NCI-H2107 treated with DMSO at 0.1 percent for 48 hours (cell line): Measurements from ENCODE around the gene ANAPC13.

Experiments used
- DNase-seq: peaks from one replicate; lab custom pipeline; 2025; ENCODE audit not compliant: unreplicated experiment; lab: John Stamatoyannopoulos, UW

ANAPC13 gene

DNA sequence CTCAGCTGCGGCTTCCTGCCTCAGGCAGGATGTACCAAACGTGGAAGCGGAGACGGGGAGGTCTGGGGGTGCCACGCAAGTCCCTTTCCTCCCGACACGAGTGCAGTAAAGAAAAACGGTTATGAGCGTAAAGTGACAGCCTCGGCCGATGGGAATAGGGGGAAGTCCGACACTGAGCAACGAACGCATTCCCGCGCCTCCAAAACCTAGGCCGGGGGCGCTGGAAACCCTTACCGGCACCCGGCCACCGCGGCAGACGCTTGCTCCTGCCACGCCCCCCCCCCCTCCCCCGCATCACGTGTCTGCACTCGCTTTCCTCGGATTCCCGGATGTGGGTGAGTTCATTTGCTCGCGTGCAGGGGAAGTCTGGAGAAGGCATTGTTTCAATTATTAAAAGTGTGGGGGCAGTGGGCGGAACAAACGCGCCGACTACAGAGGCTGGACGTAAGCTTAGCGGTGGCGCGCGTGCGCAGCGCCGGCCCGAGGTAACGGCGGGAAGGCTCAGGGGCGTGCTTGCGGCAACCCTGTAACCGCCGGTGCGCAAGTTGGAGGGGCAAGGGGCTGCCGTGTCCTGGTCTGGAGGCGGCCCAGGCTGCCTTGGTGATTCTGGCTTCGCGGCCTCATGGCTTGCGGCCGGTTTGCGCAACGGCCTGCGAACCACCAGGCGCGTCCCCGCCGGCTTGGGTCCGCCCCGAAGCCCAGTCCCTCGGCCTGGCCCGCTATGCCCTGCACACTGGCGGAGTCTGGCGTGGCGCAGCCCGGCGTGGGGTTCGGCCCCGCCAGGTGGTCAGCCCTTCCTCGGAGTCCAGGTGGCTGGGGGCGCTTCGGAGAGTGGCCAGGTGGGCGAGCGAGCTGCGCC lies at the start of gene ANAPC13, which contains the start of gene CEP63:
Gene ANAPC13 (minus strand): TSS at position 268 of the 859 bp plus-strand sequence. CDS start 3,081 bp downstream, outside the sequence.
Gene CEP63 (plus strand): TSS at position 340 of the 859 bp plus-strand sequence. CDS start 9,264 bp downstream, outside the sequence.
- DNase-seq = peak; percentile 97

DNA sequence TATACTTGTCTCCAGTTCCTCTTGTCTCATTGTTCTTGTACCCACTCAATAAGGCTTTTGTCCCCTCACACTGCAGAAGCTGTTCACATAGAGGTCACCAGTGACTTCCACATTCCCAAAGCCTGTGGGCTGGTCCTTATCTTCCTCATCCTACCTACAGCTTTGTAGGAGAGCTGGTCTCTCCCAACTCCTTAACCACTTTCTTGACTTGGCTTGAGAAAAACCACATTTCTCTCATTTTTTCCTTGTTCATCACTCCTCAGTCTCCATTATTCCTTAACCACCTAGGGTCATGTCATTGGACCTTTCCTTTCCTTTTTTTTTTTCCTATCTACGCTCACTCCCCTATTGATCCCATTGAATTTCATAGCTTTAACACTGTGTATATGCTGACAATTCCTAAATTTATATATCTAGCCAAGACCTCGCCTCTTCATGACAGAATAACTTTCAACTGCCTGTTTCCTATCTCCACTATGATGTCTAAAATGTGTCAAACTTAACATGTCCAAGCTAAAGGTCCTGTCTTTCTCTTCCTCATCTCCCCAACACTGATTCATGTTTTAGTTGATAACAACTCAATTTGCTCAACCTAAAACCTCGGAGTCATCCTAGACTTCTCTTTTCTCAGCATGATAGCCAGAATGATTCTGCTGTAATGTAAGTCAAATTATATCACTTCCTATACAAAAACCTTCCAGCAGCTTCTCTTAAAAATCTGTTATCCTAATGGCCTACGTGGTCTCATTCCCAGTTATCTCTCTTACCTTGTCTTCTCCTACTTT lies 49.6 kb upstream of the ANAPC13 start:
- no peak for DNase-seq

DNA sequence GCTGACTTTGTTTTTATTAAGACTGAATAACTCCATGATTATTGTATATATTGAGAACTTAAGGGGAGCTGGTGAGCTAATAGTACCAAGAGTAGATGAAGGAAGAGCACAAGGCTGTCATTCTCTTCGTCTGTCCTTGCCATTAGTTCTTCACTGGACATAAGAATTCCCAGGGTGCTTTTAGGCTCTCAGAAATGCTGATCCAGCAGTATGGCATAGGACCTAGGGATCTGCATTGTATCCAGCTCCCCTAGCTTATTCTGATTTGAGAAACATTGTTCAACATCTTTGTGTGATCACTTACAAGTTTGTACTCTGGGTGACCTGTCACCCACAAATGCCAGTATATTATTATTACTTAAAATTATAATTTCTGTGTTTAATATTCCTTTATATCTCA lies 47.7 kb upstream of the ANAPC13 start:
- no peak for DNase-seq

DNA sequence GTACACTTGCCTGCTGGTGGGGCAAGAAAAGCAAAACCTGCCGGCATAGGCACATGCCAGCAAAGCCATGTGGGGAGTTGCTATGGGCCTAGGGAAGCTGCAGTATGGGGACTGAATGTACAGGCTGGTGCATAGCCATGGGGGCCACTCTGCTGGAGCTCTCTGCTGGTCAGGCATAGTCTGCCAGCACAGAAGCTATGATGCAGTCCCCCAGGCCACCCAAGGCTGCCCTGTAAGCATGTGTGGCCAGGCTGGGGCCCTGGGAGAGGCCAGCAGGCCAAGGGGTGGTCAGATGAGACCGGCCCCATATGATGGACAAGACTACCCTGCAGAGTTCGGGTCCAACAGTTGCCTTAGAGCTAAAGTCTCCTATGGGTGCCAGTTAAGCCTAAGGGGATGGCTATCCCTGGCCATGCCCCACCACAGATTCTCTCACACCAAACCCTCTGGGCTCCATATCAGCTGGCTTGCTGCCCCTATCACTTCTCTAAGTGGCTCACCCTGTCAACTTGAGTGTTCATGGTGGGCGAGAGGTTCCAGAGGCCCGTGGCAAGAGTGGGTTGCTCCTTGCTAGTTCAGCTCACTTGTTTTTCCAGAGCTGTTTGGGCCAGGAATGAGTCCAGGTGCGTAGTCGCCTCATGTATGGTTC lies 41.9 kb upstream of the ANAPC13 start:
- no peak for DNase-seq

GRCh38 chr3:134527037-134527436 lies 41.3 kb upstream of the ANAPC13 start:
- no peak for DNase-seq

DNA sequence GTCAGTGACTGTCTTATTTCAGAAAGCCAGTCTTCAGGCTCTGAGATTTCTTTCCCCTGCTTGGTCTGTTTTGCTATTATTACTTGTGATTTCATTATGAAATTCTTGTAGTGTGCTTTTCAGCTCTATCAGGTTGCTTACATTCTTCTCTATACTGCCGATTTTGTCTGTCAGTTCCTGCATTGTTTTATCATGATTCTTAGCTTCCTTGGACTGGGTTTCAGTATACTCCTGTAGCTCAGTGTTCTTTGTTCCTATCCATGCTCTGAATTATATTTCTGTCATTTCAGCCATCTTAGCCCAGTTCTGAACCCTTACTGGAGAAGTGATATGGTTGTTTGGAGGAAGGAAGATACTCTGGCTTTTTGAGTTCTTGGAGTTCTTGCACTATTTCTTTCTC lies 40.5 kb upstream of the ANAPC13 start:
- no peak for DNase-seq

DNA sequence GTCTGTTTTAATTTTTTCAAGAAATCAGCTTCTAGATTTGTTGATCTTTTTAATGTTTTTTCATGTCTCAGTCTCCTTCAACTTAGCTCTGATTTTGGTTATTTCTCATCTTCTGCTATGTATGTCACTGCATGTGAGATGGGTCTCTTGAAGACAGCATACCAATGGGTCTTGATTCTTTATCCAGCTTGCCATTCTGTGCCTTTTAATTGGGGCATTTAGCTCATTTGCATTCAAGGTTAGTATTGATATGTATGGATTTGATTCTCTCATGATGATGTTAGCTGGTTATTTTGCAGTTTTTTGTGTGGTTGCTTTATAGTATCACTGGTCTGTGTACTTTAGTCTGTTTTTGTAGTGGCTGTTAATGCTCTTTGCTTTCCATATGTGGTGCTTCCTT lies 39.5 kb upstream of the ANAPC13 start:
- no peak for DNase-seq

- DNase-seq = no peak
Measured at GRCh38 chr3:134522541-134522940, 36.8 kb upstream of the ANAPC13 start.

GRCh38 chr3:134517791-134518190 lies 32.0 kb upstream of the ANAPC13 start:
- no peak for DNase-seq

GRCh38 chr3:134516905-134517304 lies 31.1 kb upstream of the ANAPC13 start:
- no peak for DNase-seq

GRCh38 chr3:134511500-134511899 lies 25.7 kb upstream of the ANAPC13 start:
- DNase-seq = no peak

DNA sequence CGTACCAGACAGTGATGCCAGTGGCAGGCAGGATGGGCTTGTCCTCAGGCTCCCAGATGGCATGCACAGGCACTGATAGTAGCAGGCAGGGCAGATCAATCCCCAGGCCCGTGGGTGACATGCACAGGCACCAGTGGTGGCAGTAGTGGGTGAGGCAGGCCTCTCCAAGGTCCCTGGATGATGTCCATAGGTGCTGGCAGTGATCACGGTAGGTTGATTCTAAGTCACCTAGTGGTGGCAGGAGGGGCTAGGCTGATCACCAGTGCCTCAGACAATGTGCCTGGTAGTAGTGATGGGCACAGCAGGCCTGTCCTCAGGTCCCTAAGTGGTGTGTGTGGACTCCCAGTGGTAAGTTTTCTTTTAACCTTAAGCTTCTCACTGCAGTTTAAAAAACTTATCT lies 19.7 kb upstream of the ANAPC13 start:
- DNase-seq = no peak

DNA sequence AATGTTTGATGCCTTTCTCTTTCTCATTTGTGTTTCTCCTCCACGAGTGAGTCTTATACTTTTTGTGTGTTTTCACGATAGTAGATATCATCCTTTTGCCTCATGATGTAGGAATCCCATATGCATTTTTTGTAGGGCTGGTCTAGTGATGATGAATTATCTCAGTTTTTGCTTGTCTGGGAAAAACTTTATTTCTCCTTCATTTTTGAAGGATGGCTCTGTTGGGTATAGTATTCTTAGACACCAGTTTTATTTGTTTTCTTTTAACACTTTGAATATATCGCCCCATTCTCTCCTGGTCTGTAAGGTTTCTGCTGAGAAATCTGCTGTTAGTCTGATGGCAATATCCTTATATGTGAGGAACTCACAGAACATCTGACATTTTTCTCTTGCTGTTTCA lies 18.3 kb upstream of the ANAPC13 start:
- DNase-seq = no peak

DNA sequence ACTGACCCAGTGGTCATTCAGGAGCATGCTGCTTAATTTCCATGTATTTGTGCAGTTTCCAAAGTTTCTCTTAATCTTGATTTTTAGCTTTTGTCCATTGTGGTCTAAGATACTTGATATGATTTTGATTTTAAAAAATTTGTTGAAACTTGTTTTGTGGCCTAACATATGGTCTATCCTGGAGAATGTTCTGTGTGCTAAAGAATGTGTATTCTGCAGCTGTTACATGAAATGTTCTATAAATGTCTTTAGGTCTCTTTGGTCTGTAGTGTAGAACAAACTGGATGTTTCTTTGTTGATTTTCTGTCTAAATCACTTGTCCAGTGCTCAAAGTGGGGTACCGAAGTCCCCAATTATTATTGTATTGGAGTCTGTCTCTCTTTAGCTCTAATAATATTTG lies 17.5 kb upstream of the ANAPC13 start:
- no peak for DNase-seq

DNA sequence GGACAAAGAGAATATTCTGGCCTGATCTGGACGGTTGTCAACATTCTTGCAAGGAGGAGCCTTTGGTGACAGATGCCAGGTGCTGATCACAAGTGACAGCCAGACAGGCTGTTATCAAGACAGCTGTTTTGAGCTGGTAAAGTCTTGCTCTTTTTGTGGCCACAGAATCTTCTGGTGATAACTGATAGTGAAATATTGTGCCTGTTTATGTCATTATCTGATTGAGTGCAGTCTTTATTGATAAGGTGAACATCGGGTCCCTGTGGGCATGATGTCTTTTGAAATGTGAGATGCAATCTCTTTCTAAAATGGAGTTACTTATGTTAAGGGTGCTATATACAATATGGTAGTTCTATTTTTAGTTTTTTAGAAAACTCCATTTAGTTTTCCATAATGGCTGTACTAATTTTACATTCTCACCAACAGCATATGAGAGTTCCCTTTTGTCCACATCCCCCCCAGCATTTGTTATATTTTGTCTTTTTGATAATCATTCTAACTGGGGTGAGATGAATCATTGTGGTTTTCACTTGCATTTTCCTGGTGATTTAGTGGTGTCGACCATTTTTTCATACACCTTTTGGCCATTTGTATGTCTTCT lies 10.8 kb upstream of the ANAPC13 start:
- DNase-seq = no peak

DNA sequence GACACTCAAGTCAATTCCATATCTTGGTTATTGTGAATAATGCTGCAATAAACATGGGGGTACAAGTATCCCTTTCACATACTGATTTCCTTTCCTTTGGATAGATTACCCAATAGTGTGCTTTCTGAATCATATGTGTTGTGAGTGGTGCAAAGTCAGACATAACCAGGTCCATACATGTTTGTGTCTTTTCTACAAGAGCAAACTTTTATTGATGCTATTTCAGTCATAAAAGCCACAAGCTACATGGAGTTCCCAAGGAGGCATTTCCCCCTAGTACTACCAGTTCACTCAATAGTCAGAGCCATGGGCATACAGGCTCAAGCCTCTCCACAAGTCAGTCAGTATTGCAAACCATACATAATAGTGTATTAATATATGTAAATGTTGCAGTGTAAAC lies 10.2 kb upstream of the ANAPC13 start:
- DNase-seq = no peak

GRCh38 chr3:134494495-134494894 lies 8.7 kb upstream of the ANAPC13 start:
- no peak for DNase-seq

DNA sequence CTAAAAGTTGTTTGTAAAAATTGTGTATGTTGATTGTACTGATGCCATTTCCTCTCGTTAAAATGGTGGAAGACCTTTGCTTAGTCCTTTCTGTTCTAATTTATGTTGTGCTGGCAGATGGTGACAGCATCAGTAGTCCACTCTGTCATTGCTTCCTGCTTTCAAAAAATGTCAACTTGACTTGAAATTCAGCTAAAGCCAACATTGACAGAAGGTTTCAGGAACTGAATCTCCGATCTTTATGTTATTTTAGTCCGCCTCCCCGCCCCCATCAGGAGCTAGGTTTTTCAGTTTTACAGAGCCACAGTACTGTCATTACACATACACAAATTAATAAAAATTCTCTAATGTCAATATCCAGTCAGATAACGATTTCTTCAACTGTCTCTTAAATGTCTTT lies 1.6 kb upstream of the ANAPC13 start:
- DNase-seq = no peak

- peak; percentile 49 for DNase-seq
Measured at GRCh38 chr3:134486577-134487041, 824 bp upstream of the ANAPC13 start.

DNA sequence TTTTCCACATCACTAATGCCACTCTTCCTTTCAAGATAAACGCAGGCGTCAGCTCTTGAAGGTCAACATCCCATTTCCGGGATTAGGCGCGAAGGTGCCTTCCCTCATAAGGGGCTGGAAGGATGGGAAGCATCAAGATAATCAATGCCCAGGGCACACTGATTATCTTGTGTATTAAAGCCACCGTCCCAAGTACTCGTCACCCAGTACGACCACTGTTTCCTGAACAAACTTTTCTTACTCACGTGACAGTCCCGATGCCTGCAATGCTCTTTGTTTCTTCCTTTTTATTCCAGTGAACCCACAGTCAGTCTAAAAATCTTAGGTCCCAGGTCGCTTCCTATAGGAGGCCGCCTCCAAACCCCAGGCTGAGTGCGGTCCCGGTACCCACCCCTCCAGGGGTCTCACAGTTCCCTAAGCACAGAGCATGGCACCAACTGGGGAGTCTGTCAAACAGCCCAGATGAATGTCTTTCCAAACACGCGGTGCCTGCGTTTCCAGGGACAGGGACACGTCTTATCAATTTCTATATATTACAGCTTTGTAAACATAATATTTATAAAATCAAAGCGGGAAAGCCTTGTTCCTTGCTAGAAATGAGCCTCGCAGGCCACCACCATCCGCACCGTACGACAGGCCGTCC lies 589 bp downstream of the ANAPC13 start:
- DNase-seq = no peak
